ENCODE data around the gene FZD4. TPM values are rescaled to one million over a fixed set of nuclear protein-coding genes. Genes with fewer than 3 reads are reported as not detected.
A peak's percentile ranks its signal among the peaks of the same experiment; 100 is the strongest.

FZD4 gene
- polyA plus RNA-seq, 1 donor = 7.2 TPM

GRCh38 chr11:86990515-86990914, 35.3 kb upstream of the FZD4 start:
- WGBS (ENCODE audit: insufficient coverage, low lambda C conversion rate) = no CpG with 5 or more reads among the region's 3 CpGs
- H3K27ac ChIP-seq (ENCODE audit: low read length) = no peak overlapping the region
- H3K4me1 ChIP-seq (ENCODE audit: control insufficient read depth, insufficient read depth, low read length) = no peaks in the 10 kb centered on the region
- H3K9me3 ChIP-seq (ENCODE audit: control insufficient read depth, low read depth, low read length) = no peaks in the 10 kb centered on the region
- no peaks in the 10 kb centered on the region for H3K36me3 ChIP-seq (ENCODE audit: control insufficient read depth, insufficient read depth, low read length)
- DNase-seq = no peak
- no peaks in the 10 kb centered on the region for H3K27me3 ChIP-seq (ENCODE audit: control insufficient read depth, insufficient read depth, low read length)
- H3K4me3 ChIP-seq (ENCODE audit: low read length) = no peak overlapping the region

DNA sequence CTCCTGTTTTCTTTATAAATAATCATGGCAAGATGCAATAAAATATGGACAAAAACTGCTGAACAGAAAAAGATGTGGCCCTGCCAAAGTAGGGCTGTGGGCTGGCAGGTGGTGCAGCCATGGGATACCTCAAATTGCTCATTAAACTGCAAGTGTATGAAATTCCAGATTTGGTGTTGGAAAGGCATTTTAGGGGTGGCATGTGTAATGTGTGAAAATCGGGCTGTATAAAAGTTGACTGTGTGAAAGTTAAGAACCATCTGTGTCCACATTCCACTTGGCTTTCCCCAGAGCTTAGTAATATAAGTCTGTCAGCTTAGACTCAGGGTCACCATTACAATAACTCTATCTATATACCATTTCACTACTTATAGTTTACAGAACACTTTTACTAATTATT, 34.8 kb upstream of the FZD4 start:
- Histone ChIP-seq H3K4me3 (ENCODE audit: low read length) (no peak overlapping the region), H3K4me1 (ENCODE audit: control insufficient read depth, insufficient read depth, low read length) (no peaks in the 10 kb centered on the region), H3K27me3 (ENCODE audit: control insufficient read depth, insufficient read depth, low read length) (no peaks in the 10 kb centered on the region), H3K36me3 (ENCODE audit: control insufficient read depth, insufficient read depth, low read length) (no peaks in the 10 kb centered on the region), H3K9me3 (ENCODE audit: control insufficient read depth, low read depth, low read length) (no peaks in the 10 kb centered on the region), H3K27ac (ENCODE audit: low read length) (no peak overlapping the region)
- DNase-seq = no peak
- WGBS (ENCODE audit: insufficient coverage, low lambda C conversion rate) = no CpG with 5 or more reads among the region's 1 CpG

- WGBS (ENCODE audit: insufficient coverage, low lambda C conversion rate) = 95% methylated on average over 3 of the region's 4 CpGs
- no peaks in the 10 kb centered on the region for H3K27me3 ChIP-seq (ENCODE audit: control insufficient read depth, insufficient read depth, low read length)
- H3K27ac ChIP-seq (ENCODE audit: low read length) = no peak overlapping the region
- DNase-seq = no peak
- H3K4me3 ChIP-seq (ENCODE audit: low read length) = no peak overlapping the region
- no peaks in the 10 kb centered on the region for H3K4me1 ChIP-seq (ENCODE audit: control insufficient read depth, insufficient read depth, low read length)
- H3K9me3 ChIP-seq (ENCODE audit: control insufficient read depth, low read depth, low read length) = no peaks in the 10 kb centered on the region
- no peaks in the 10 kb centered on the region for H3K36me3 ChIP-seq (ENCODE audit: control insufficient read depth, insufficient read depth, low read length)
Observed at GRCh38 chr11:86988351-86988881, 33.2 kb upstream of the FZD4 start.

GRCh38 chr11:86987679-86988078, 32.5 kb upstream of the FZD4 start:
- 80% methylated on average over 1 of the region's 1 CpG for WGBS (ENCODE audit: insufficient coverage, low lambda C conversion rate)
- no peaks in the 10 kb centered on the region for H3K9me3 ChIP-seq (ENCODE audit: control insufficient read depth, low read depth, low read length)
- no peak for DNase-seq
- no peaks in the 10 kb centered on the region for H3K36me3 ChIP-seq (ENCODE audit: control insufficient read depth, insufficient read depth, low read length)
- no peak overlapping the region for H3K27ac ChIP-seq (ENCODE audit: low read length)
- H3K27me3 ChIP-seq (ENCODE audit: control insufficient read depth, insufficient read depth, low read length) = no peaks in the 10 kb centered on the region
- H3K4me3 ChIP-seq (ENCODE audit: low read length) = no peak overlapping the region
- H3K4me1 ChIP-seq (ENCODE audit: control insufficient read depth, insufficient read depth, low read length) = no peaks in the 10 kb centered on the region

DNA sequence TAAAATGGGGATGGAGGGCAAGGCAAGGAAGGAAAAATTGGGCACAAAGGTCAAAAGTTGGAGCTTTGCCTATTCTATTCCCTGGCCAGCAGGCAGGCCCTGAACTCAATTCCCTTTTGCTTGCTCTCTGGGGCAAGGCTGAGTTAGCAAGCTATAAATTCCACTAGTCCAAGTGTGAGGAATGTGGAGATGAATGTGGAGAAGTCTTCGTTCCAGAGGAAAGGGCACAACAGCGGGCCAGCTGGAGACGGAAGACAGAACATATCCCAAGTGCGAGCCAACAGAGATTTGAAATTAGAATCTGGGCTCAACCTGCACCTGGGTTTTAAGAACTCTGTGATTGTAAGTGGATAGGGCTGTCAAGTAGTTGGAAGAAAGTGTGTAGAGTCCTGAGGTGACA, 29.5 kb upstream of the FZD4 start:
- Histone ChIP-seq H3K36me3 (ENCODE audit: control insufficient read depth, insufficient read depth, low read length) (no peaks in the 10 kb centered on the region), H3K27me3 (ENCODE audit: control insufficient read depth, insufficient read depth, low read length) (no peaks in the 10 kb centered on the region), H3K27ac (ENCODE audit: low read length) (no peak overlapping the region), H3K4me3 (ENCODE audit: low read length) (no peak overlapping the region), H3K9me3 (ENCODE audit: control insufficient read depth, low read depth, low read length) (no peaks in the 10 kb centered on the region), H3K4me1 (ENCODE audit: control insufficient read depth, insufficient read depth, low read length) (no peaks in the 10 kb centered on the region)
- WGBS (ENCODE audit: insufficient coverage, low lambda C conversion rate) = 94% methylated on average over 3 of the region's 4 CpGs
- no peak for DNase-seq

- no CpG with 5 or more reads among the region's 4 CpGs for WGBS (ENCODE audit: insufficient coverage, low lambda C conversion rate)
- DNase-seq = no peak
- no peaks in the 10 kb centered on the region for H3K4me1 ChIP-seq (ENCODE audit: control insufficient read depth, insufficient read depth, low read length)
Observed at GRCh38 chr11:86983021-86983488, 27.9 kb upstream of the FZD4 start.

DNA sequence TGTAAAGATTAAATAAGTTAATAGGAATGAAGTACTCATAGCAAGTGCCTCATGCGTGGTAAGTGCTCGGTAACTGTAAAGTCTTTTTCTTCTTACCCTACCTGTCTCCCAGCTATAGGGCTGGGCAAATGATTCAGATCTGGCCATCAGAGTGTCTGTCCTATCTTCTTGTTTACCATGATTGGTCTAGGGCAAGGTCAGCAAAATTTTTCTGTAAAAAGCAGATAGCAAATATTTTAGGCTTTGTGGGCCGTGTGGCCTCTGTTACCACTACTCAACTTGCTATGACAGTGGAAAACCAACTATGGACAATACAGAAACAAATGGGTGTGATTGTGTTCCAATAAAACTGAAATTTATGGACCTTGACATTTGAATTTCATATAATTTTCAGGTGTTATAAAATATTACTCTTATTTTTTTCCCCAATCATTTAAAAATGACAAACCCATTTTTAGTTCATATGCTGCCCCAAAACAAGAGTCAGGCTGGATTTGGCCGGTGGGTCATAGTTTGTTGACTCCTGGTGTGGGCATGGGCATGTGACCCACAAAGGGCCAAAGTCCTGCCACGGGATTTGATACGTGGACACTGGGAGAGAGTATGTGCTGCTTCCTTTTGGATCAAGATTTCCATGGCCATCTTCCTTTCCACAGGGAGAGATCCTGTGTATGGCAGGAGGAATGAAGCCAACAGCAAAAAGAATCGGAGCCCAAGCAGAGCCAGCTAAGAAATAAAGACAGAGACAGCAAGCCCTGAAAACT, 26.8 kb upstream of the FZD4 start:
- no CpG with 5 or more reads among the region's 7 CpGs for WGBS (ENCODE audit: insufficient coverage, low lambda C conversion rate)

More at GRCh38 chr11:86983021-86983488, 27.9 kb upstream of the FZD4 start:
- no peaks in the 10 kb centered on the region for H3K27me3 ChIP-seq (ENCODE audit: control insufficient read depth, insufficient read depth, low read length)
- no peak overlapping the region for H3K27ac ChIP-seq (ENCODE audit: low read length)
- no peak overlapping the region for H3K4me3 ChIP-seq (ENCODE audit: low read length)
- H3K9me3 ChIP-seq (ENCODE audit: control insufficient read depth, low read depth, low read length) = no peaks in the 10 kb centered on the region
- H3K36me3 ChIP-seq (ENCODE audit: control insufficient read depth, insufficient read depth, low read length) = no peaks in the 10 kb centered on the region

DNA sequence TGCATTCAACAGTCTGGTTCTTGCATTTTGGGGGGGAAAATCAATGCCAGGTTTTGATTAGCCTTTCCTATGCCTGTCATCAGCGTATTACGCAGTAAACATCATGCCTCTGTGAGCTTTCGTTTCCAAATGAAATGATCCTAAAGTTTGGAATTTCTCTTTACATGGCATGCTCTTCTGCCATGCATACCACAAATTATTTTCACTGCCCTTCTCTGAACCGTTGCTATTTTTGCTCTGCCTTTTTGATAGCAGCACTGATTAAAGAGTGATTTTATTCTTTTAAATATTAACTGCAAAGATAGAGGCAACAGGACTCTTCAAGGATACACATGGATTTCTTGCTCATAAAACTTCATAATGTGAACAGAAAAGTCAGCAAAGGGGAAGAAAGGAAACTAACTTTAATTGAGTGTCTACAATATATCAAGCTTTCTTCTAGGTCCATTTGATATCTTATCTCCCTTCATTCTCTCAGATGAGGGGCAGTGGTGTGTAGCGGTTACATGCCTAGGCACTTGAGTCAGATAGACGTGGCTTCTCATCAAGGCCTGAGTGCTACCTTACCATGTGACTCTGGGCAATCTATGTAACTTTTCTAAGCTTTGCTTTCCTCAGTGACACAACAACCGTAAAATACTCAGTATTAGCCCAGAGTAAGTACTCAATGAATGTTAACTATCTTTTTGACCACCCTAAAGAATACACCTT, 25.0 kb upstream of the FZD4 start:
- no peak for DNase-seq
- Histone ChIP-seq H3K4me1 (ENCODE audit: control insufficient read depth, insufficient read depth, low read length) (no peaks in the 10 kb centered on the region), H3K9me3 (ENCODE audit: control insufficient read depth, low read depth, low read length) (no peaks in the 10 kb centered on the region), H3K4me3 (ENCODE audit: low read length) (no peak overlapping the region), H3K27me3 (ENCODE audit: control insufficient read depth, insufficient read depth, low read length) (no peaks in the 10 kb centered on the region), H3K36me3 (ENCODE audit: control insufficient read depth, insufficient read depth, low read length) (no peaks in the 10 kb centered on the region), H3K27ac (ENCODE audit: low read length) (no peak overlapping the region)
- WGBS (ENCODE audit: insufficient coverage, low lambda C conversion rate) = 43% methylated on average over 2 of the region's 7 CpGs

More for the DNA sequence above, 26.8 kb upstream of the FZD4 start:
- H3K36me3 ChIP-seq (ENCODE audit: control insufficient read depth, insufficient read depth, low read length) = no peaks in the 10 kb centered on the region
- H3K9me3 ChIP-seq (ENCODE audit: control insufficient read depth, low read depth, low read length) = no peaks in the 10 kb centered on the region
- H3K27me3 ChIP-seq (ENCODE audit: control insufficient read depth, insufficient read depth, low read length) = no peaks in the 10 kb centered on the region
- no peak overlapping the region for H3K27ac ChIP-seq (ENCODE audit: low read length)
- no peak overlapping the region for H3K4me3 ChIP-seq (ENCODE audit: low read length)
- H3K4me1 ChIP-seq (ENCODE audit: control insufficient read depth, insufficient read depth, low read length) = no peaks in the 10 kb centered on the region
- no peak for DNase-seq

DNA sequence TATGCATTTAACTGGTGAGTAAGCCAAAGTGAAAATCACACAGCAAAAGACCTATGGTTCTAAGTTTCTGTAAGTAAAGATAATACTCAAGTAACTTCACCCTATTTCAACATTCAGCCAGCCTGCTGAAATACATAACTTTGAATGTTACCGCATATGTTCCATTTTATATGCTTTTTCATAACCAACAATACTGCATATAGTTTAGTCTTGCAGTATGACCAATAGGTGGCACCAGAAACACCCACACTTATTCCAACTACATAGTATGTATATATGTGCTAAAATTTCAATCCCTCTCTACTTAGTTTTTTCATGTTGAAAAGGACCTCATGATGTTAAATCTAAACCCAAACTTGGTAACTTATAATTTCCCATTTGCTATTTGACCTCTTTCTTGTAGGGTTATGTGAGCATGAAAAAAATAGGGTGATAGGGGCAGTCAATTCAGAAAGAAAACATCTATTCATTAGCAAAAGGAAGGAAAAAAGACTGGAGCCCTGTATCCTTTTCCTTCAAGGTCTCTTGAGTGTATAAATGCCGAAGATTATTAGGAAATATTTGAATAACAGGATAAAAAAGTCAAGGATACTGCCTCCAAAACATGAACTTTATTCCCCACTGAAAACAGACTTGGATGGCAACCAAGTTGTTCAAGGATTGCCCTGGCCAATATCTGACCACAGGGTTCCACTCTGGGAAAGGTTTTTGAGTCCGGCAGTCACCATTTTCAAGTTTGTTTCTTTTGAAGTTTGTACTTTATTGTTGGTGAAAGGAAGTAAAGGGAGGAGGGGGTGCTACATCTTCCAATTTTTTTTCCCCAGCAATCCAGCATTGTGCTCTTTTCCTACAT, 23.8 kb upstream of the FZD4 start:
- Histone ChIP-seq H3K27me3 (ENCODE audit: control insufficient read depth, insufficient read depth, low read length) (no peaks in the 10 kb centered on the region), H3K4me3 (ENCODE audit: low read length) (no peak overlapping the region), H3K36me3 (ENCODE audit: control insufficient read depth, insufficient read depth, low read length) (no peaks in the 10 kb centered on the region), H3K27ac (ENCODE audit: low read length) (no peak overlapping the region), H3K9me3 (ENCODE audit: control insufficient read depth, low read depth, low read length) (no peaks in the 10 kb centered on the region), H3K4me1 (ENCODE audit: control insufficient read depth, insufficient read depth, low read length) (no peaks in the 10 kb centered on the region)
- peak in 1 of 2 donors; percentile 20 for DNase-seq
- no CpG with 5 or more reads among the region's 3 CpGs for WGBS (ENCODE audit: insufficient coverage, low lambda C conversion rate)

DNA sequence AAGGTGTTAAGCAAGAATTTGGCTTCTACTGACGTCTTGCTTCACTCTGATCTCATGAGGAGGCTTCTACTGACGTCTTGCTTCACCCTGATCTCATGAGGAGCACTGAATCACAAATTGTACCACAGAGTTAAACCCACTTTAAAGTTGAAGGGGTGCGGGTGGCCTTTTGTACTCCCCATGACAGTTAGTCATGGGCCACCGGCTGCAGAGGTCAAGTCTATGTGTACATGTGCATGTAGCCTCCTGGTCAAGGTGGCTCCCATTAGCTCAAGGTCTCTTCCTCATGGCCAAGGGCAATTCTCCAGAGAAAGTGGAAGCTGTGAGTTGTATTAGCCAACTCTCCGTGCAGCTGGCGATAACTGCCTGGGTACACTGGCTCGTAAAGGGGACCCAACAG, 23.1 kb upstream of the FZD4 start:
- 88% methylated on average over 1 of the region's 7 CpGs for WGBS (ENCODE audit: insufficient coverage, low lambda C conversion rate)
- no peak overlapping the region for H3K27ac ChIP-seq (ENCODE audit: low read length)

More for the DNA sequence above, 23.1 kb upstream of the FZD4 start:
- peak in 1 of 2 donors; percentile 29 for DNase-seq
- no peaks in the 10 kb centered on the region for H3K27me3 ChIP-seq (ENCODE audit: control insufficient read depth, insufficient read depth, low read length)
- no peaks in the 10 kb centered on the region for H3K36me3 ChIP-seq (ENCODE audit: control insufficient read depth, insufficient read depth, low read length)
- H3K4me1 ChIP-seq (ENCODE audit: control insufficient read depth, insufficient read depth, low read length) = no peaks in the 10 kb centered on the region
- H3K9me3 ChIP-seq (ENCODE audit: control insufficient read depth, low read depth, low read length) = peaks cover 5% of the 10 kb centered on the region
- no peak overlapping the region for H3K4me3 ChIP-seq (ENCODE audit: low read length)
